Uterus (tissue), 4 donors: ENCODE data around the gene MCM5. TPM values are rescaled to one million over a fixed set of nuclear protein-coding genes. Genes with fewer than 3 reads are reported as not detected.

Source experiments
- DNase-seq, 2 donors: peaks; one replicate each; pipeline ENCODE4 v3.0.0-alpha.2; 2019 to 2020
- H3K27ac ChIP-seq, 2 donors: fragments of 200-600 bp; sonication (generic); 1 replicate in 1 of 2; 2 replicates in 1 of 2; pipeline ENCODE4 v1.5.1; 2016 to 2018
- H3K27me3 ChIP-seq, 2 donors: fragments of 200-600 bp; sonication (generic); one replicate each; pipeline ENCODE4 v1.5.1; 2018 to 2019; ENCODE audit warnings: control low read depth in 1 of 2
- H3K36me3 ChIP-seq, 2 donors: fragments of 200-600 bp; sonication (generic); one replicate each; pipeline ENCODE4 v1.5.1; 2019; ENCODE audit warnings: control low read depth in 1 of 2
- H3K4me1 ChIP-seq, 2 donors: fragments of 200-600 bp; sonication (generic); one replicate each; pipeline ENCODE4 v1.5.1; 2018 to 2019; ENCODE audit warnings: control low read depth in 1 of 2
- H3K4me3 ChIP-seq, 2 donors: fragments of 200-600 bp; sonication (generic); 1 replicate in 1 of 2; 2 replicates in 1 of 2; pipeline ENCODE4 v1.5.1; 2018 to 2019; ENCODE audit warnings: mild to moderate bottlenecking in 1 of 2
- H3K9me3 ChIP-seq, 2 donors: fragments of 200-600 bp; sonication (generic); one replicate each; pipeline ENCODE4 v1.5.1; 2019; ENCODE audit warnings: control low read depth in 1 of 2
- CTCF ChIP-seq, 4 experiments: fragments of 200-600 bp in 2 of 4; fragments of 450-650 bp in 2 of 4; sonication (generic) in 2 of 4; IDR thresholded peaks; one replicate each; pipeline ENCODE4 v1.5.1; 2016 to 2019; ENCODE audit warnings: antibody characterized with exemption in 4 of 4, mild to moderate bottlenecking in 2 of 4, moderate library complexity in 1 of 4
- POLR2A ChIP-seq, 2 donors: fragments of 450-650 bp; IDR thresholded peaks; one replicate each; pipeline ENCODE4 v1.6.1; 2016; ENCODE audit warnings: antibody characterized with exemption in 2 of 2, mild to moderate bottlenecking in 1 of 2, moderate library complexity in 1 of 2
- intact Hi-C: fragments of 100-400 bp; cut with DNase I; formaldehyde crosslinking; loops from one replicate; pipeline ENCODE4 v1.15.1; 2023; ENCODE audit warnings: low total_unique reads
- total RNA-seq, 4 donors: library from RNA; depleted of rRNA in 3 of 4; stranded (reverse); fragments of >200 nt in 3 of 4; gene quantifications; one replicate each; pipeline versions ENCODE4 v1.1.0 to v1.2.4, GENCODE V29; 2014 to 2023
- donor health status: DM: yes; HTN: yes; CAD: no.

Gene MCM5
- total RNA-seq, 4 donors from 2014 or later, result 15.9 to 60.6 (median 40.3) TPM

DNA sequence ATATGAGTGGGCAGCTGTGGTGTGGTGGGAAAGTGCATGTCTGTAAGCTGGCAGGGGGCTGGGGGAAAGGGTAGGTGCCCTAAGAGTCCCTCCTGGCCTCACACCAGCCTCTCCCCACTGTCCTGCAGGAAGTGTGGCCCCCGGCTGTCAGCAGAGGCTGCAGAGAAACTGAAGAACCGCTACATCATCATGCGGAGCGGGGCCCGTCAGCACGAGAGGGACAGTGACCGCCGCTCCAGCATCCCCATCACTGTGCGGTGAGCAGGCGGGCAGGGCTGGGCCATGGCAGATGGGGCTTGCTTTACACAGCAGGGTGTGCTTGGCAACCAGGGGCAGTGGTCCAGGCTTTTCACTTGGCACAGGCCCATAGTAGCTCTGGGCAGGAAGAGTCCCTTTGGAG lies 19.8 kb downstream of the MCM5 start:
- Histone ChIP-seq H3K9me3 (no peaks in the 10 kb centered on the region), H3K4me3 (no peak overlapping the region), H3K27me3 (no peaks in the 10 kb centered on the region), H3K4me1 (no peaks in the 10 kb centered on the region), H3K27ac (no peak overlapping the region), H3K36me3 (no peaks in the 10 kb centered on the region)
- no peak for DNase-seq
- intact Hi-C loops, result no loop called here
- no peak for TF ChIP-seq POLR2A (IDR thresholded peaks at IDR 0.05)
- no peak for TF ChIP-seq CTCF (IDR thresholded peaks at IDR 0.05)

GRCh38 chr22:35421121-35421520 lies 21.2 kb downstream of the MCM5 start:
- Histone ChIP-seq H3K4me3 (no peak overlapping the region), H3K27me3 (no peaks in the 10 kb centered on the region), H3K36me3 (no peaks in the 10 kb centered on the region), H3K27ac (no peak overlapping the region), H3K4me1 (no peaks in the 10 kb centered on the region), H3K9me3 (no peaks in the 10 kb centered on the region)
- intact Hi-C loops, result no loop called here
- TF ChIP-seq CTCF (IDR thresholded peaks at IDR 0.05) (no peak), POLR2A (IDR thresholded peaks at IDR 0.05) (no peak)
- no peak for DNase-seq

DNA sequence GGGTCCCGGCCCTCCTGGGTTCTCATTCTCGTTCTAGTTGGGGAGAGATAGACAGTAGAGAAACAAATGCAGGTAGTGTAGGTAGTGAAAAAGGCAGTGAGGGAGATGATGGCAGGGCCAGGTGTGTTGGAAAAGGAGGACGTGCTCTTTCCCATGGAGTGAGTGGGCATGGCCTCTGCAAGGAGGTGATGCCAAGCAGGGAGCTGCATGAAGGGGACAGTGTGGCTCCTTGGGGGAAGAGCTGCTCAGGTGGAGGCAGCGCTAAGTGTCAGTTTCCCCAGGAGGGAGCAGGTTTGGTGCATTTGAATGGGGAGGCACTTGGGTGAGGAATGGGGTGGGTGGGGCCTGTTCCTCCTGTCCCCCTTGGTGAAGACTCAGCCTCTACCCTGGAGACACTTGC lies 22.2 kb downstream of the MCM5 start:
- intact Hi-C loops, result no loop called here
- Histone ChIP-seq H3K4me1 (no peaks in the 10 kb centered on the region), H3K27me3 (no peaks in the 10 kb centered on the region), H3K27ac (no peak overlapping the region), H3K36me3 (no peaks in the 10 kb centered on the region), H3K9me3 (no peaks in the 10 kb centered on the region), H3K4me3 (no peak overlapping the region)
- DNase-seq, result no peak
- TF ChIP-seq CTCF (IDR thresholded peaks at IDR 0.05), result no peak
- no peak for TF ChIP-seq POLR2A (IDR thresholded peaks at IDR 0.05)

DNA sequence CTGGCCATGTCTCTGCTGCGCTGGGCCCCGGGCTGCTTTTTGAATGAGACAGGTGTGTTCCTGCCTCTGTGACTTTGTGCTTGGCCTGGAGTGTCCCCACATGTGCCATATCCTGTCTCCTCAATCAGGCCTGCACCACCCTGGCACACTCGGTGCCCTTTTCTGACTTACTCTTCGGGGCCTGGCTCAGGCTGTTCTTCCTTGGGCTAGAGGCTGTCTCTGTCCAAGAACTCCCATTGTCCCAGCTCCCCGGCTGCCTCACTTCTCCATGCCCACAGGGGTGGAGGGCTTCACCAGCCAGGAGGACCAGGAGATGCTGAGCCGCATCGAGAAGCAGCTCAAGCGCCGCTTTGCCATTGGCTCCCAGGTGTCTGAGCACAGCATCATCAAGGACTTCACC lies 23.0 kb downstream of the MCM5 start:
- Histone ChIP-seq H3K36me3 (no peaks in the 10 kb centered on the region), H3K4me1 (no peaks in the 10 kb centered on the region), H3K4me3 (no peak overlapping the region), H3K9me3 (no peaks in the 10 kb centered on the region), H3K27me3 (no peaks in the 10 kb centered on the region), H3K27ac (no peak overlapping the region)
- DNase-seq, result no peak
- intact Hi-C loops, result no loop called here
- TF ChIP-seq POLR2A (IDR thresholded peaks at IDR 0.05) (no peak), CTCF (IDR thresholded peaks at IDR 0.05) (no peak)

- H3K27me3 ChIP-seq, result no peaks in the 10 kb centered on the region
- intact Hi-C loops, result no loop called here
- H3K27ac ChIP-seq, result no peak overlapping the region
These were observed 24.1 kb downstream of the MCM5 start for GRCh38 chr22:35424081-35424480.

More at GRCh38 chr22:35424081-35424480, 24.1 kb downstream of the MCM5 start:
- TF ChIP-seq CTCF (IDR thresholded peaks at IDR 0.05) (no peak), POLR2A (IDR thresholded peaks at IDR 0.05) (no peak)
- DNase-seq, result no peak
- Histone ChIP-seq H3K4me3 (no peak overlapping the region), H3K4me1 (no peaks in the 10 kb centered on the region), H3K36me3 (no peaks in the 10 kb centered on the region), H3K9me3 (no peaks in the 10 kb centered on the region)
